Measurements from ENCODE around the gene MRPL41. TPM values are rescaled to one million over a fixed set of nuclear protein-coding genes. Genes with fewer than 3 reads are reported as not detected.

Gene MRPL41
- total RNA-seq: 87.4 and 91.1 TPM in 2 replicates

DNA sequence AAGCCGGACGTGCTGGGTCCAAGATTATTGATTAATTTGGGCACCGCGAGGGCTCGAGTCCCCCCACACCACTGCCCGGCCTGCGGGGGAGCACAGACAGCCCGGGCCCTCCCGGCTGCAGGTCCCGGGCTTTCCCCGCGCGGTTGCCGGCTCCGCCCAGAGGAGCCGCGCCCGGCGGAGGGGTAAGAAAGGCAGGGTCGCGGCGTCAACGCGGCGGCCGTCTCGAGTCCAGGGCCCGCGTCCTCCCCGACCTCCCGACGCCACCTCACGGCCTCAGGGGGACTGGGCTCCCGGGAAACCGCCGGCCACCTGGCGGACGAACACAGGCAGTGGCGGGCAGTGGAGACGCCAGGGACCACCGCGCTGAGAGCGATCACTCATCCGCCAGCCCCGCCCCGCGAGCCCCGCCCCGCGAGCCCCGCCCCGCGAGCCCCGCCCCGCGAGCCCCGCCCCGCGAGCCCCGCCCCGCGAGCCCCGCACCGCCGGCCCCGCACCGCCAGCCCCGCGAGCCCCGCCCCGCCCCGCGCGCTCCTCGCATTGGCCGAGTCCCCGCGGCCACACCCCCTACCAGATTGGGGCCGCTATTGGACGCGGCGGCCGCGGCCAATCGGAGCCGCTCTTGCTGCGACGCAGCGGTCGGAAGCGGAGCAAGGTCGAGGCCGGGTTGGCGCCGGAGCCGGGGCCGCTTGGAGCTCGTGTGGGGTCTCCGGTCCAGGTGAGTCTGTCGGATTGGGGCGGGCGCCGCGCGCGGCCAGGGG is at the start of gene MRPL41:
TSS of gene MRPL41 (plus strand) at position 616 of the 758 bp plus-strand sequence. CDS start 203 bp downstream, outside the sequence.

DNA sequence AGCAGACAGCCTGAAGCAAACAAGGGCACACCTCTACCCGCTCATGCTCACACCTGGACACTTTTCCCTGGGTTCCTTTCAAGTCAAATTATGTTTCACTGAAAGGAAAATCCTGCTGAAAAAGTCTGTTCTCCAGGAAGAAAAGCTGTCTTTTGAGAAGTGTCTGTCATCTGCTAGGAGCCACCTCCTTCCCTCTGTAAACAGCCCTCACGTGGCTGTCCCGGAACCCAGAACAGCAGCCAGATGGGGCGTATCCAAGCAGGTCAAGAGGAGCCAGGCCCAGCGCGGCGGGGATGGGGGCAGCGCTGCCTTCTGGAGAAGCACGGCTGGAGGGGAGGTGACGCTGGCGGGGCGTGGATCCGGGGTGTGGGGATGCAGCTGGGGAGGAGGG is 1.5 kb upstream of the MRPL41 start, which contains the start of gene PNPLA7:
TSS of gene PNPLA7 (minus strand) at position 172 of the 391 bp plus-strand sequence. CDS start 205 bp downstream, outside the sequence.

DNA sequence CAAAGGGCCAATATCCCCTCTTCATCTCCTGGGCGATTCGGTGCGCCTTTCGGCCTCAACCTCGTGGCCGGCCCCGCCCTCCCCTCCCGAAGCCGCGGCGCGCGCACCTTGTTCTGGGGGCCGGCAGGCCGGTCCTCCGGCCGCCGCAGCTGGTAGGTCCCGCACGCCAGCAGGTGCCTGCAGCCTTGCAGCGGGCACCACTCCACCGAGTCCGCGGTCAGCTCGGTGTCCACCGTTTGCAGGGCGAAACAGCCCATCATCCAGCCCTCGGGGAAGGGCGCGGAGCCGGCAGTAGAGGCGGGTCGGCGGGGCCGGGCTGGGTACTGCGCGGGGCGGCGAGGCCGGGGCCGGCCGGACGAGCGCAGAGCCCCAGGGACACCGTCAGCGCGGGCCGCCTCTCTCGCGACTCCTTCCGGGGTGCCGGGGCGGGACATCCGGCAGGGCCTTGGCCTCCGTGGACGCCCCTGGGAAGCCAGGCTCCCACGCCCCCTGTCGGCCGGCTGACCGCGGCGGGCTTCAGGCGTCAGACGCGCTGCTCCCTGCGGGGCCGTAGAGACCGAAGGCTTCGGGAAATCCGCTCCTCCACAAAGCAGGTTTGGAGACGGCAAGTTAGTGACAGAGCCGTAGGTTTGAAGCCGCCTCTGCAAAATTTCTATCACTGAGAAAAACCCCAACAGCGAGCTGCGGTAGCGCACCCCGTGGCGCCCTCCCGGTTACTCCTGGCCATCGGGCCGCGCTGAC is 27.0 kb downstream of the MRPL41 start, which contains the start of gene DPH7:
TSS of gene DPH7 (minus strand) at position 408 of the 741 bp plus-strand sequence. CDS start at position 260, 148 bp downstream.

DNA sequence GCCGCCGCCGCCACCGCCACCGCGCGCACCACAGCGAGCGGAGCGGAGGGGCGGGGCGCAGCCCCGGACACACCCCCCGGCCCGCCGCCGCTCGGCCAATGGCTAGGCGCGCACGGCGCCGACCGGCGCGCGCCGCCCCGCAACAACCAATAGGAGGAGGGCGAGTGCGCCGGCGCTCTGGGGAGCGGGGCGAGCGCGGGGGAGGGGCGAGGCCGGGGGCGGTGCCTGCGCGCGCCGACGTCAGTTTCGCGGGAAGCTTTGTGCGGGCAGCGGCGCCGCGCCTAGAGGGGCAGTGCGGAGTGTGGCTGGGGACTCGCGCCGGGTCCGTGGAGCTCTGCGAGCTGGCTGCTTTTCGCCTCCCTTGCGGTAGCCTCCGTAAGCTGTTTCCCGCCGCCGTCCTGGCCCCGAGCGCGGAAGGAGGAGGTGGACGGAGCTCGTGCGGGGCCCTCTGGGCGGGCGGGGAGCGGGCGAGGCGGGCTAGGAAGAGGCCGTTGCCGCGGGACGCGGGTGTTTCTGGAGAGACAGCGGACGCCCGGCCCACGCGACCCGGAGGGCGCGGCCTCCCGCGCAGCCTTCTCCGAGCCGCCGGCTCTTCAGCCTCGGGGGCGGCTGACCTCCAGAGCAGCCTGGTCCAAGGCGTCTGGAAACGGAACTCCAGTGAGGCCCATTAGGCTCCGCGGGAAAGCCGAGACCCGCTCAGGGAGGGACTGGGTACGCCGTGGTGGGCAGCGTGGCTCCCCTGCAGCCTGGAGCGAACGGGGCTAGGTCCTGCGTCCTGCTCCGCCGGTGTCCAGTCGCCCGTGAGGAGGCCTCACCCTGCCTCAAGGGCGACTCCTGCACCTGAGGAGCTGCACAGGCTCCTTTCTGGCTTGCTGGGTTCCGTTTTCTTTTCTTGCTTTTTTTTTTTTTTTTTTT is 39.0 kb downstream of the MRPL41 start, which contains the start of gene ZMYND19:
TSS of gene ZMYND19 (minus strand) at position 44 of the 915 bp plus-strand sequence. CDS start 249 bp downstream, outside the sequence.

Other genes starting within 250 kb of the MRPL41 start
- gene NRARP, start 249.6 kb upstream of the MRPL41 start, total RNA-seq: 0.45 and 1.7 TPM in 2 replicates
- 10.9 and 11.1 TPM in 2 replicates for gene EXD3, start 128.7 kb upstream of the MRPL41 start, total RNA-seq
- gene NOXA1, start 128.5 kb upstream of the MRPL41 start, total RNA-seq: 0.15 and 0.17 TPM in 2 replicates
- not detected in 2 replicates for gene ENTPD8, start 110.5 kb upstream of the MRPL41 start, total RNA-seq
- gene NSMF, start 92.5 kb upstream of the MRPL41 start, total RNA-seq: 33.1 and 36.1 TPM in 2 replicates
- gene PNPLA7, start 1.5 kb upstream of the MRPL41 start, total RNA-seq: under 0.01 and 0.50 TPM in 2 replicates
- 25.9 and 27.7 TPM in 2 replicates for gene DPH7, start 27.0 kb downstream of the MRPL41 start, total RNA-seq
- 22.6 and 24.7 TPM in 2 replicates for gene ZMYND19, start 38.6 kb downstream of the MRPL41 start, total RNA-seq
- 20.7 and 21.9 TPM in 2 replicates for gene ARRDC1, start 53.8 kb downstream of the MRPL41 start, total RNA-seq
- gene EHMT1, start 67.1 kb downstream of the MRPL41 start, total RNA-seq: 47.4 and 55.1 TPM in 2 replicates